Ectodermal cell (in vitro differentiated cells): Measurements from ENCODE around the gene MCMBP.
A peak's percentile ranks its signal among the peaks of the same experiment; 100 is the strongest.
"Not testable (repeated sequence)": the region's sequence is repeated elsewhere in the genome, so short reads cannot be mapped to it uniquely, and the experiment has no call there.

Experiments used
- H3K27ac ChIP-seq: 2 replicates; pipeline ENCODE4 v1.7.0; 2013; ENCODE audit warnings: mild to moderate bottlenecking, low read depth, low read length; ENCODE audit not compliant: insufficient read depth, poor library complexity, severe bottlenecking
- H3K27me3 ChIP-seq: 2 replicates; pipeline ENCODE4 v1.7.0; 2013; ENCODE audit warnings: mild to moderate bottlenecking, low read length; ENCODE audit not compliant: insufficient read depth, control insufficient read depth, poor library complexity, severe bottlenecking
- H3K36me3 ChIP-seq: one replicate; pipeline ENCODE4 v1.7.0; 2013; ENCODE audit warnings: low read length; ENCODE audit not compliant: control insufficient read depth, insufficient read depth
- H3K4me1 ChIP-seq: one replicate; pipeline ENCODE4 v1.7.0; 2013; ENCODE audit warnings: low read length; ENCODE audit not compliant: control insufficient read depth, insufficient read depth
- H3K4me3 ChIP-seq: 2 replicates; pipeline ENCODE4 v1.7.0; 2013; ENCODE audit warnings: low read depth, low read length, control low read depth; ENCODE audit not compliant: insufficient read depth
- H3K9me3 ChIP-seq: 2 replicates; pipeline ENCODE4 v1.7.0; 2013; ENCODE audit warnings: mild to moderate bottlenecking, low read length, moderate library complexity; ENCODE audit not compliant: control insufficient read depth
- WGBS, 2 experiments: methylation state at CpG; one replicate each; pipeline ENCODE4 v1.1.7; 2013; ENCODE audit warnings: missing lambda C conversion rate in 2 of 2; 5-methylcytosine and 5-hydroxymethylcytosine counted together

MCMBP gene

GRCh38 chr10:119883901-119884611 is 11.4 kb upstream of the MCMBP start:
- not testable (repeated sequence) for H3K27me3 ChIP-seq, H3K27ac ChIP-seq, H3K9me3 ChIP-seq, H3K36me3 ChIP-seq, H3K4me3 ChIP-seq, H3K4me1 ChIP-seq
- 79 to 86% methylated on average over 11 of the region's 11 CpGs for WGBS, 2 experiments

GRCh38 chr10:119878524-119878923 is 5.9 kb upstream of the MCMBP start:
- Histone ChIP-seq H3K9me3 (no peaks in the 10 kb centered on the region), H3K4me3 (no peak overlapping the region), H3K4me1 (no peaks in the 10 kb centered on the region), H3K36me3 (no peaks in the 10 kb centered on the region), H3K27ac (no peak overlapping the region), H3K27me3 (peaks cover 2% of the 10 kb centered on the region)
- WGBS, 2 experiments = 87 to 90% methylated on average over 2 of the region's 2 CpGs

GRCh38 chr10:119872860-119873681 is 428 bp upstream of the MCMBP start:
- Histone ChIP-seq H3K4me3 (peak overlapping the region; percentile 87), H3K27ac (no peak overlapping the region), H3K9me3 (no peaks in the 10 kb centered on the region), H3K36me3 (no peaks in the 10 kb centered on the region), H3K27me3 (peaks cover 5% of the 10 kb centered on the region), H3K4me1 (peaks cover 11% of the 10 kb centered on the region)
- WGBS, 2 experiments = 3% methylated on average over 75 of the region's 75 CpGs

- WGBS, 2 experiments = 0% methylated on average over 56 of the region's 56 CpGs
- Histone ChIP-seq H3K36me3 (no peaks in the 10 kb centered on the region), H3K27me3 (peaks cover 5% of the 10 kb centered on the region), H3K4me3 (peak overlapping the region; percentile 87), H3K27ac (no peak overlapping the region), H3K4me1 (peaks cover 11% of the 10 kb centered on the region), H3K9me3 (no peaks in the 10 kb centered on the region)
These were observed 598 bp downstream of the MCMBP start for GRCh38 chr10:119871881-119872609.

- 87 to 90% methylated on average over 4 of the region's 4 CpGs for WGBS, 2 experiments
- H3K27me3 ChIP-seq, H3K36me3 ChIP-seq, H3K9me3 ChIP-seq, H3K4me3 ChIP-seq, H3K27ac ChIP-seq: not testable (repeated sequence)
- peaks cover 11% of the 10 kb centered on the region for H3K4me1 ChIP-seq
These were observed 3.2 kb downstream of the MCMBP start for GRCh38 chr10:119869398-119869797.

GRCh38 chr10:119867317-119867716 is 5.3 kb downstream of the MCMBP start:
- peaks cover 5% of the 10 kb centered on the region for H3K36me3 ChIP-seq
- H3K4me1 ChIP-seq = peaks cover 11% of the 10 kb centered on the region
- H3K27ac ChIP-seq = no peak overlapping the region
- H3K4me3 ChIP-seq = no peak overlapping the region
- no peaks in the 10 kb centered on the region for H3K9me3 ChIP-seq
- 93 to 95% methylated on average over 6 of the region's 7 CpGs for WGBS, 2 experiments
- H3K27me3 ChIP-seq = no peaks in the 10 kb centered on the region

- no peak overlapping the region for H3K27ac ChIP-seq
- 95 to 96% methylated on average over 6 of the region's 6 CpGs for WGBS, 2 experiments
- H3K4me3 ChIP-seq = no peak overlapping the region
- peaks cover 5% of the 10 kb centered on the region for H3K36me3 ChIP-seq
- peaks cover 4% of the 10 kb centered on the region for H3K4me1 ChIP-seq
- H3K27me3 ChIP-seq = no peaks in the 10 kb centered on the region
- H3K9me3 ChIP-seq = no peaks in the 10 kb centered on the region
These were observed 6.9 kb downstream of the MCMBP start for GRCh38 chr10:119865699-119866240.

- no peak overlapping the region for H3K4me3 ChIP-seq
- peaks cover 5% of the 10 kb centered on the region for H3K36me3 ChIP-seq
- H3K4me1 ChIP-seq = no peaks in the 10 kb centered on the region
- H3K27ac ChIP-seq = no peak overlapping the region
- no peaks in the 10 kb centered on the region for H3K9me3 ChIP-seq
- WGBS, 2 experiments = 89 to 97% methylated on average over 2 of the region's 4 CpGs
- no peaks in the 10 kb centered on the region for H3K27me3 ChIP-seq
These were observed 8.6 kb downstream of the MCMBP start for GRCh38 chr10:119863951-119864565.

GRCh38 chr10:119862524-119862923 is 10.1 kb downstream of the MCMBP start:
- Histone ChIP-seq H3K4me3 (no peak overlapping the region), H3K27ac (no peak overlapping the region), H3K9me3 (no peaks in the 10 kb centered on the region), H3K4me1 (no peaks in the 10 kb centered on the region), H3K27me3 (no peaks in the 10 kb centered on the region), H3K36me3 (peaks cover 5% of the 10 kb centered on the region)
- WGBS, 2 experiments = 92% methylated on average over 1 of the region's 1 CpG; no CpG with 5 or more reads in 1 of the 2 experiments
